Measurements from ENCODE around the gene SCNM1.
"Not testable (repeated sequence)": the region's sequence is repeated elsewhere in the genome, so short reads cannot be mapped to it uniquely, and the experiment has no call there.

Gene SCNM1

GRCh38 chr1:151193304-151193703 lies 27.4 kb downstream of the SCNM1 start:
- no peak for DNase-seq (ENCODE audit: low read depth)

GRCh38 chr1:151193856-151194255 lies 27.9 kb downstream of the SCNM1 start:
- no peak for DNase-seq (ENCODE audit: low read depth)

DNA sequence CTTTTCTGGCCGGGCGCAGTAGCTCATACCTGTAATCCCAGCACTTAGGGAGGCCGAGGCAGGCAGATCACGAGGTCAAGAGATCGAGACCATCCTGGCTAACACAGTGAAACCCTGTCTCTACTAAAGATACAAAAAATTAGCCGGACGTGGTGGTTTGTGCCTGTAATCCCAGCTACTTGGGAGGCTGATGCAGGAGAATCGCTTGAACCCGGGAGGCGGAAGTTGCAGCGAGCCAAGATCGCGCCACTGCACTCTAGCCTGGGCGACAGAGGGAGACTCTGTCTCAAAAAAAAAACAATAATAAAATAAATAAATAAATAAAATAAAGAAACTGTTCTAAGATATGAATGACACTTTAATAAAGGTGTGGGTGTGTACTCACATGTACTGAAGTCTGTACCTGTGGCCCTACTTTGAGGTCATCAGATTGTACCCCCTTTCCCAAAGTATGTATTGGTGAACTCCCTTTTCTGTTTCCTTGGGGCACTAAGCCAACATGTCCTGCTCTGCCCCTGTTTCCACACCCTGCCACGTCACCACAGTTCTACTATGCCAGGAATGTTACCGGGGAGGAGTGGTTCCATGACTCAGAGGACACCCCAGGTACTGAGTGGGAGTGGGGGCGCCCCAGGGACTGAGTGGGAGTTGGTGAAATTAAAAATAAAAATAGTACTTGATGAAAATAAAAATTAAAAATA lies 29.1 kb downstream of the SCNM1 start:
- not testable (repeated sequence) for DNase-seq (ENCODE audit: low read depth)

GRCh38 chr1:151196292-151196800 lies 30.4 kb downstream of the SCNM1 start:
- peak; percentile 32 for DNase-seq (ENCODE audit: low read depth)

DNA sequence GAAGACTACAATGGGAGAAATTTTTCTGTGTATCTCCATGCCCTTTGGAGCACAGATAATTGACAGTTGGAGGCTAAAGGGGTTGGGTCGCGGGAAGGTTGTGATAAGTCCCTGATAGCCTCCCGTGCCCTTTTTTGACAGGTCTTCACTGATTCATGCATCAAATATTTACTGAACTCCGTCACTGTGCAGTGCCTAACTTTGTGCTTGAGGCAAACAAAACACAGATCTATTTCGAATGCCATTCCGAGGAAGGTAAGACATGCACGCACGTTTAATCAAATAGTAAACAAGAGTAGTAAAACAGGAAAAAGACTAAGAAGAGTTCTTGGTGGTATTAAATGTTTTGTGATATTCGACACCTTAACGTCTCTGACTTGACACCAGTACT lies 31.9 kb downstream of the SCNM1 start:
- no peak for DNase-seq (ENCODE audit: low read depth)

DNA sequence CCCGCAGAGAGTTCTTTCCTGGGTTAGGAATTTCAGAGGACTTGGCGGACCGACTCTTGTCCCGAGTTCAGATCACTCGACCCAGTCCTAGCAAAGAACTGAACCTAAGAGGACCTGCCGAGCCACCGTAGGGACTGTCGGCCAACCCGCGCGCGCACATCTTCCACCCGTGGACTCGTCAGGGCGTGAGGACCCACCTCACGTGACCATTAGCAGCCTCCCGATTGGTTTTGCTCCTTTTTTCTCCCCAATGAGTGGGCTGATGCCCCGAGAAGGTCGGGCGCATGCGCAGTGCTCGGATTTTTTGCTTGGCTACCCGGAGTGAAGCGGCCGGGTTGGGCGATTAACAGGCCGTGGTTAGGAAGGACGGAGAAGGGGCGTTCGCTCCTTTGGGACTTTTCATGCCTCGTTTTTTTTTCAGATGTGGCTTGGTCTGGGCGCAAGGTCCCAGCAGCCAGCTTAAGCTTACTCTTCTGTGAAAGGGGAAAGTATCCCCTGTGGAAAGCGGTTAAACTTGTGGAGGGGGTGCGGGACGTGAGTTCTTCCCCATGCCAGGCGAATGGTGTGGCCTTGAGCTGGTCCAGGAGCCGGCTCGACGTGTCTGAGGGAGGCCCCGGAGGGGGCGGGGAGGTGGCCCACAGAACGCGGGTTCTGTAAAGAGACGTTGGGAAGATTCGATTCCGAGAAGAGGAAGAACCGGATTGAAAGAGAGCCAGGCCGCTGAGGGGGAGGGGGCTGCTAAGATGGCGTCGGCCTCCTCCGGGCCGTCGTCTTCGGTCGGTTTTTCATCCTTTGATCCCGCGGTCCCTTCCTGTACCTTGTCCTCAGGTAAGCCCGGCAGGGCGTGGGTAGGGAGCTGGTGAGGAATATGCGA lies 32.5 kb downstream of the SCNM1 start, which contains the start of gene PIP5K1A:
TSS of gene PIP5K1A (plus strand) at position 299 of the 874 bp plus-strand sequence. CDS start at position 744, 445 bp downstream.
- peak; percentile 98 for DNase-seq (ENCODE audit: low read depth)

GRCh38 chr1:151199873-151200581 lies 34.1 kb downstream of the SCNM1 start:
- DNase-seq (ENCODE audit: low read depth), result no peak

DNA sequence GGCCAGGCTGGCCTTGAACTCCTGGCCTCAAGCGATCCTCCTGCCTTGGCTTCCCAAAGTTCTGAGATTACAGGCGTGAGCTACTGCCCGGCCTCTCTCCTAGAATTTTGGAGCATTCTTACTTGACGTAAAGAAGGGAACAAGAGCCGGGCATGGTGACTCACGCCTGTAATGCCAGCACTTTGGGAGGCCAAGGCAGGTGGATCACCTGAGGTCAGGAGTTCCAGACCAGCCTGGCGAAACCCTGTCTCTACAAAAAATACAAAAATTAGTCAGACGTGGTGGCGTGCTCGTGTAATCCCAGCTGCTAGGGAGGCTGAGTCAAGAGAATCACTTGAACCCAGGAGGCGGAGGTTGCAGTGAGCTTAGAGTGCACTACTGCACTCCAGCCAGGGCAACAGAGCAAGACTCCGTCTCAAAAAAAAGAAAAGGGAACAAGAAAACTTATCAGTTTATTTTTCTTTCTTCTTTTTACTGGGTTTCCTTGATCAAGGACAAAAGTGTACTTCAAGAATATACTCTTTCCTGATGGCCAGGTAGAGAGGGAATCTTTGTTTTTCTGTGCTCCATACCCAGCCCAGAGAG lies 39.5 kb downstream of the SCNM1 start:
- DNase-seq (ENCODE audit: low read depth), result not testable (repeated sequence)

GRCh38 chr1:151210830-151211229 lies 44.9 kb downstream of the SCNM1 start:
- DNase-seq (ENCODE audit: low read depth), result no peak

- DNase-seq (ENCODE audit: low read depth), result no peak
Measured at GRCh38 chr1:151211972-151212705, 46.2 kb downstream of the SCNM1 start.

DNA sequence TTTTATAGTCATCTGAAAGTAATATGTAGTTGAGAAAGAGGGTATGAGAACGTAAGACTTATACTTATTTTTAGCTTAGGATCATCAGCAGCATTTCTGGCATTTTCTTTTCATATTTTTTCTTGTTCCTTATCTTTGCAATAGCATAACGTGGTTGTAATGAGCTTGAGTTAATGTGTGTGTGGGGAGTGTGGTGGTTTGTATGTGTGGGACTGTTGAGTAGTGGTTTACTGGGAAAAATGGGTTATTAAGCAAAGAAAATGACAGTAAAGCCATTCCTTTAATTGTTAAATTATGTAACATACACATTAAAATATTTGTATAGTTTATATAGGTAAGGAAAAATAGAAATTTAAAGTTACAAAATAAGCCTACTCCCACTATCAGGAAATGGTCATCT lies 47.6 kb downstream of the SCNM1 start:
- DNase-seq (ENCODE audit: low read depth), result no peak
